HCT116 (cell line): Measurements from ENCODE around the gene CDK19.

Experiments used
- ELF1 ChIP-seq: IDR thresholded peaks from 2 replicates; pipeline ENCODE4 v1.6.1; 2012; ENCODE audit warnings: low read depth, borderline replicate concordance
- EZH2 ChIP-seq: fragments of 200-600 bp; sonication (generic); IDR thresholded peaks from 2 replicates; pipeline ENCODE4 v1.6.1; 2017; ENCODE audit warnings: antibody characterized with exemption, mixed run types
- EZH2phosphoT487 ChIP-seq: fragments of 200-600 bp; IDR thresholded peaks from 2 replicates; pipeline ENCODE4 v1.6.1; 2018; ENCODE audit warnings: antibody characterized with exemption, borderline replicate concordance
- JUND ChIP-seq: IDR thresholded peaks from 2 replicates; pipeline ENCODE4 v1.6.1; 2012
- POLR2A ChIP-seq: IDR thresholded peaks from 2 replicates; pipeline ENCODE4 v1.7.0; 2011; ENCODE audit warnings: borderline replicate concordance; ENCODE audit not compliant: insufficient read depth, insufficient read length; ENCODE audit errors: extremely low read depth
- POLR2AphosphoS5 ChIP-seq: IDR thresholded peaks from 2 replicates; pipeline ENCODE4 v1.6.1; 2011; ENCODE audit warnings: mild to moderate bottlenecking, low read depth, low read length, moderate library complexity
- RAD21 ChIP-seq: IDR thresholded peaks from 2 replicates; pipeline ENCODE4 v1.6.1; 2012; ENCODE audit warnings: low read depth, mild to moderate bottlenecking
- ZNF274 ChIP-seq: fragments of 200-500 bp; sonication (Bioruptor generic); IDR thresholded peaks from 2 replicates; pipeline ENCODE4 v1.6.1; 2014; ENCODE audit warnings: mild to moderate bottlenecking, low read depth, low read length, inconsistent platforms
- TF ChIP-seq, protein P1 (sequence below), 3 experiments: fragments of 200-600 bp in 1 of 3; sonication (generic) in 1 of 3; IDR thresholded peaks in 2 of 3; conservative IDR thresholded peaks in 1 of 3; 2 replicates each; pipeline ENCODE4 v1.5.1; 2012 to 2017; ENCODE audit warnings: low read depth in 2 of 3, low read length in 2 of 3, antibody characterized with exemption in 1 of 3, borderline replicate concordance in 1 of 3, control low read depth in 1 of 3, mild to moderate bottlenecking in 1 of 3, mixed read lengths in 1 of 3, mixed run types in 1 of 3, moderate library complexity in 1 of 3; ENCODE audit not compliant: insufficient read depth in 1 of 3
- TF ChIP-seq, protein P2 (sequence below): IDR thresholded peaks from 2 replicates; pipeline ENCODE4 v1.6.1; 2012; ENCODE audit warnings: low read depth

DNA sequence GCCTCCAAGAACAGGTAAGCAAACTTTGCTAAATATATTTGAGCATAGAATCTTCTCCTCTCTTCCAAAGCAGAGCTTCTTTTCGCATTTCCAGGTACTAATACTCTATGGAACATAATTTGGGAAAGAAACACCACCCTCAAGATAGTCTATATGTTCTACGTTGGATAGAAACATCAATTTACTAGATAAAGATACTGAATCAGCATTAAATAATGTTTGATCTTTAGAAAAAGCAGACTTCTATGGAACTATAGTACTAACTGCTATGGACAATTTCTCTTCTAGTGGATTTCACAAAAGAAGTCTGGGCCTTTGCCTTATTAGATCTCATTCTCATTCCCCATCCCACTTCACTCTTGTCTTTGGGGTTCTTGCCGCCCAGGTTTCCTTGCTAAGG lies 103.0 kb downstream of the CDK19 start:
- no peak for TF ChIP-seq EZH2
- TF ChIP-seq POLR2AphosphoS5, result no peak
- TF ChIP-seq ZNF274, result no peak
- TF ChIP-seq EZH2phosphoT487, result no peak
- TF ChIP-seq, protein P1, sequence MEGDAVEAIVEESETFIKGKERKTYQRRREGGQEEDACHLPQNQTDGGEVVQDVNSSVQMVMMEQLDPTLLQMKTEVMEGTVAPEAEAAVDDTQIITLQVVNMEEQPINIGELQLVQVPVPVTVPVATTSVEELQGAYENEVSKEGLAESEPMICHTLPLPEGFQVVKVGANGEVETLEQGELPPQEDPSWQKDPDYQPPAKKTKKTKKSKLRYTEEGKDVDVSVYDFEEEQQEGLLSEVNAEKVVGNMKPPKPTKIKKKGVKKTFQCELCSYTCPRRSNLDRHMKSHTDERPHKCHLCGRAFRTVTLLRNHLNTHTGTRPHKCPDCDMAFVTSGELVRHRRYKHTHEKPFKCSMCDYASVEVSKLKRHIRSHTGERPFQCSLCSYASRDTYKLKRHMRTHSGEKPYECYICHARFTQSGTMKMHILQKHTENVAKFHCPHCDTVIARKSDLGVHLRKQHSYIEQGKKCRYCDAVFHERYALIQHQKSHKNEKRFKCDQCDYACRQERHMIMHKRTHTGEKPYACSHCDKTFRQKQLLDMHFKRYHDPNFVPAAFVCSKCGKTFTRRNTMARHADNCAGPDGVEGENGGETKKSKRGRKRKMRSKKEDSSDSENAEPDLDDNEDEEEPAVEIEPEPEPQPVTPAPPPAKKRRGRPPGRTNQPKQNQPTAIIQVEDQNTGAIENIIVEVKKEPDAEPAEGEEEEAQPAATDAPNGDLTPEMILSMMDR (IDR thresholded peaks at IDR 0.05 in 2 of 3, conservative IDR thresholded peaks at IDR 0.05 in 1 of 3; ENCODE audit: borderline replicate concordance in 1 of 3, insufficient read depth in 1 of 3, low read depth in 2 of 3, low read length in 2 of 3), result no peak
- TF ChIP-seq POLR2A, result no peak
- TF ChIP-seq JUND, result no peak
- TF ChIP-seq, protein P2, sequence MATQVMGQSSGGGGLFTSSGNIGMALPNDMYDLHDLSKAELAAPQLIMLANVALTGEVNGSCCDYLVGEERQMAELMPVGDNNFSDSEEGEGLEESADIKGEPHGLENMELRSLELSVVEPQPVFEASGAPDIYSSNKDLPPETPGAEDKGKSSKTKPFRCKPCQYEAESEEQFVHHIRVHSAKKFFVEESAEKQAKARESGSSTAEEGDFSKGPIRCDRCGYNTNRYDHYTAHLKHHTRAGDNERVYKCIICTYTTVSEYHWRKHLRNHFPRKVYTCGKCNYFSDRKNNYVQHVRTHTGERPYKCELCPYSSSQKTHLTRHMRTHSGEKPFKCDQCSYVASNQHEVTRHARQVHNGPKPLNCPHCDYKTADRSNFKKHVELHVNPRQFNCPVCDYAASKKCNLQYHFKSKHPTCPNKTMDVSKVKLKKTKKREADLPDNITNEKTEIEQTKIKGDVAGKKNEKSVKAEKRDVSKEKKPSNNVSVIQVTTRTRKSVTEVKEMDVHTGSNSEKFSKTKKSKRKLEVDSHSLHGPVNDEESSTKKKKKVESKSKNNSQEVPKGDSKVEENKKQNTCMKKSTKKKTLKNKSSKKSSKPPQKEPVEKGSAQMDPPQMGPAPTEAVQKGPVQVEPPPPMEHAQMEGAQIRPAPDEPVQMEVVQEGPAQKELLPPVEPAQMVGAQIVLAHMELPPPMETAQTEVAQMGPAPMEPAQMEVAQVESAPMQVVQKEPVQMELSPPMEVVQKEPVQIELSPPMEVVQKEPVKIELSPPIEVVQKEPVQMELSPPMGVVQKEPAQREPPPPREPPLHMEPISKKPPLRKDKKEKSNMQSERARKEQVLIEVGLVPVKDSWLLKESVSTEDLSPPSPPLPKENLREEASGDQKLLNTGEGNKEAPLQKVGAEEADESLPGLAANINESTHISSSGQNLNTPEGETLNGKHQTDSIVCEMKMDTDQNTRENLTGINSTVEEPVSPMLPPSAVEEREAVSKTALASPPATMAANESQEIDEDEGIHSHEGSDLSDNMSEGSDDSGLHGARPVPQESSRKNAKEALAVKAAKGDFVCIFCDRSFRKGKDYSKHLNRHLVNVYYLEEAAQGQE, result no peak
- no peak for TF ChIP-seq ELF1
- TF ChIP-seq RAD21, result no peak
